ENCODE results near the gene FOXF1.

GRCh38 chr16:86515777-86516622 is 5.7 kb downstream of the FOXF1 start:
- TF ChIP-seq CTCF (IDR thresholded peaks at IDR 0.05): no peak
- TF ChIP-seq ZFX (IDR thresholded peaks at IDR 0.05; ENCODE audit: borderline replicate concordance): no peak

All from 22Rv1 (cell line).